Measurements from ENCODE around the gene SRPK1.

DNA sequence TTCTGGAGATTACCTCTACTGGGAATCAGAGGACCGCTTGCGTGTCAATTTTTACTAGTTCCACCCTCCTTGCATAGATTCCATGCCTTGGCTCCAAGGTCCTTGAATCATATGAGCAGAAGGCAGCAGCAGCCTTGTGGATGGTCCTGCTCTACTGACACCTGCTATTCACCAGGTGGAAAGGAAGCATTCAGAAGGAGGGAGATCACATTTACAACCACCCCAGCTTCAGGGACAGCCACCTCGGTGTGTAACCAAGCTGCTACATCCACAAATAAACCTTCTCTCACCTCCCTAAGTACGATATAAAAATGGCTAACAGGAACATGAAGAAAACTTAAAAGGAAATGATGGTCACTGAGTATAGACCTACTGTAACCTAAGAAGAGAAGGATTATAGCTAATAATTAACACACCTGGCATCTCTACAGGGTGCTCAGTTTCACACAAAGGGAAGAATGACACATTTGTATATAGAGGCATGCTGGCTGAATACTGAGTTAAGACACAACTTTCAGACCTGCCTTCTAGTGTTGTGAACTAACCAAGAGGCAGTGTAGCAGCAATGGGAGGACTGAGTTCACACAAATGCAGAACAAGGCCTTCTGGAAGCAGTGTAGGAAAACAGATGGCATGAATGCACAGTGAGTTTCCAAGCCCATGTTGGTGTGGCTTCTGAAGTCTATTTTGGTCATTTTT is 46.3 kb upstream of the SRPK1 start:
- TF ChIP-seq, protein P1, sequence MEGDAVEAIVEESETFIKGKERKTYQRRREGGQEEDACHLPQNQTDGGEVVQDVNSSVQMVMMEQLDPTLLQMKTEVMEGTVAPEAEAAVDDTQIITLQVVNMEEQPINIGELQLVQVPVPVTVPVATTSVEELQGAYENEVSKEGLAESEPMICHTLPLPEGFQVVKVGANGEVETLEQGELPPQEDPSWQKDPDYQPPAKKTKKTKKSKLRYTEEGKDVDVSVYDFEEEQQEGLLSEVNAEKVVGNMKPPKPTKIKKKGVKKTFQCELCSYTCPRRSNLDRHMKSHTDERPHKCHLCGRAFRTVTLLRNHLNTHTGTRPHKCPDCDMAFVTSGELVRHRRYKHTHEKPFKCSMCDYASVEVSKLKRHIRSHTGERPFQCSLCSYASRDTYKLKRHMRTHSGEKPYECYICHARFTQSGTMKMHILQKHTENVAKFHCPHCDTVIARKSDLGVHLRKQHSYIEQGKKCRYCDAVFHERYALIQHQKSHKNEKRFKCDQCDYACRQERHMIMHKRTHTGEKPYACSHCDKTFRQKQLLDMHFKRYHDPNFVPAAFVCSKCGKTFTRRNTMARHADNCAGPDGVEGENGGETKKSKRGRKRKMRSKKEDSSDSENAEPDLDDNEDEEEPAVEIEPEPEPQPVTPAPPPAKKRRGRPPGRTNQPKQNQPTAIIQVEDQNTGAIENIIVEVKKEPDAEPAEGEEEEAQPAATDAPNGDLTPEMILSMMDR (IDR thresholded peaks at IDR 0.05; ENCODE audit: low read length) = no peak
- no peak for TF ChIP-seq EZH2 (optimal IDR thresholded peaks at IDR 0.05; ENCODE audit: low read depth, low read length)
- no peak for TF ChIP-seq EZH2phosphoT487 (IDR thresholded peaks at IDR 0.05; ENCODE audit: low read length)
